Fibroblast of skin of scalp (primary cell): ENCODE results near the gene DENND2A.
"Not testable (repeated sequence)": the region's sequence is repeated elsewhere in the genome, so short reads cannot be mapped to it uniquely, and the experiment has no call there.

Experiments used
- DNase-seq: peaks from one replicate; pipeline ENCODE4 v3.0.0-alpha.2; 2013

DENND2A gene

GRCh38 chr7:140501966-140502365, 138.6 kb downstream of the DENND2A start:
- no peak for DNase-seq

GRCh38 chr7:140497807-140498206, 142.8 kb downstream of the DENND2A start:
- DNase-seq, result not testable (repeated sequence)

GRCh38 chr7:140497241-140497769, 143.3 kb downstream of the DENND2A start:
- no peak for DNase-seq

- no peak for DNase-seq
Measured at GRCh38 chr7:140495514-140496097, 145.0 kb downstream of the DENND2A start.

GRCh38 chr7:140494867-140495266, 145.7 kb downstream of the DENND2A start:
- DNase-seq, result no peak

- DNase-seq, result no peak
Measured at GRCh38 chr7:140489026-140489359, 151.6 kb downstream of the DENND2A start.

GRCh38 chr7:140485500-140486265, 154.9 kb downstream of the DENND2A start:
- no peak for DNase-seq

GRCh38 chr7:140484951-140485499, 155.6 kb downstream of the DENND2A start:
- DNase-seq, result no peak

GRCh38 chr7:140484479-140484878, 156.1 kb downstream of the DENND2A start:
- DNase-seq, result no peak

GRCh38 chr7:140479739-140480084, 160.9 kb downstream of the DENND2A start:
- DNase-seq, result no peak

GRCh38 chr7:140479062-140479738, 161.4 kb downstream of the DENND2A start, which contains the start of gene MKRN1:
MKRN1 (minus strand) TSS chr7:140479505; CDS start chr7:140479344, 161 bp downstream.
- DNase-seq, result peak; percentile 91

- peak; percentile 14 for DNase-seq
Measured at GRCh38 chr7:140478246-140479061, 162.2 kb downstream of the DENND2A start.

- DNase-seq, result no peak
Measured at GRCh38 chr7:140476698-140477261, 163.8 kb downstream of the DENND2A start.

GRCh38 chr7:140475747-140476333, 164.8 kb downstream of the DENND2A start:
- peak; percentile 38 for DNase-seq
